Middle frontal gyrus (tissue), 1 donor: ENCODE results near the gene CABP2.
"Not testable (repeated sequence)": the region's sequence is repeated elsewhere in the genome, so short reads cannot be mapped to it uniquely, and the experiment has no call there.

Experiments used
- DNase-seq: peaks from one replicate; pipeline ENCODE4 v3.0.0-alpha.2; 2015; ENCODE audit warnings: low spot score; ENCODE audit errors: extremely low spot score

The CABP2 gene

DNA sequence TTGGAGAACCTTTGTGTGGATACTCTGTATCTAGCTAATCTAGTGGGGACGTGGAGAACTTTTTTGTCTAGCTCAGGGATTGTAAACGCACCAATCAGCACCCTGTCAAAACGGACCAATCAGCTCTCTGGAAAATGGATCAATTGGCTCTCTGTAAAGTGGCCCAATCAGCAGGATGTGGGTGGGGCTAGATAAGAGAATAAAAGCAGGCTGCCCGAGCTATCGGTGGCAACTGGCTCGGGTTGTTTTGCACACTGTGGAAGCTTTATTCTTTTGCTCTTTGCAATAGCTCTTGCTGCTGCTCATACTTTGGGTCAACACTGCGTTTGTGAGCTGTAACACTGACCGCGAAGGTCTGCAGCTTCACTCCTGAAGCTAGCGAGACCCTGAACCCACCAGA, 46.6 kb downstream of the CABP2 start:
- DNase-seq, result not testable (repeated sequence)

GRCh38 chr11:67472882-67473281, 50.4 kb downstream of the CABP2 start:
- DNase-seq, result no peak

DNA sequence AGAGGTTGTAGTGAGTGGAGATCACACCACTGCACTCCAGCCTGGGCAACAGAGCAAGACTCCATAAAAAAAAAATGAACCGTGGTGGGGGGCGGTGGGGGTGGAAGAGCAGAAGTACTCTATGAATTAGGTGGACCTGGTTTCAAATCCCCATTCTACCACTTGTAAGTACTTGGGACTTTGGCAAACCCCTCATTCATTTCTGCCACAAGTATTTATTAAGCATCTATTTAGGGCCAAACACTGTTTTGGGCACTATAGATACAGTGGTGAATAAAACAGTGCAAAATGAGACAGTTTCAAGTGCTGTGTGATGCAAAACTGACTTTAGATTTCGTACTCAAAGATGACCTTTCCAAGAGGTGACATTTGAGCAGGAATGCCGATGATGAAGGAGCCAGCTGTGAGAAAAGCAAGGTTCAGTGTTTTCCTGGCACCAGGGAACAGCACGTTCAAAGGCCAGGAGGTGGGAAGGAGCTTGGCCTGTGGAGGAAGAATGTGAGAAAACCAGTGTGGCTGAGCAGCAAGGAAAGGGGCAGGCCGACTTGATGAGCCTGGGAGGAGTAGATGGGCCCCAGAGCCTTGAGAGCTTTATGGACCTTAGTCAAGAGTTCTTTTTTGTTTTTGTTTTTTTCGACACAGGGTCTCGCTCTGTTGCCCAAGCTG, 52.8 kb downstream of the CABP2 start:
- no peak for DNase-seq

GRCh38 chr11:67469508-67469811, 53.8 kb downstream of the CABP2 start:
- no peak for DNase-seq
